ENCODE measurements around the gene NFE2L2.
A peak's percentile ranks its signal among the peaks of the same experiment; 100 is the strongest.
"Not testable (repeated sequence)": the region's sequence is repeated elsewhere in the genome, so short reads cannot be mapped to it uniquely, and the experiment has no call there.

Gene NFE2L2

GRCh38 chr2:177211169-177211568 lies 53.4 kb downstream of the NFE2L2 start:
- no peaks in the 10 kb centered on the region for H3K27me3 ChIP-seq
- no peak for DNase-seq
- peaks cover 25% of the 10 kb centered on the region for H3K36me3 ChIP-seq
- TF ChIP-seq, protein P1, sequence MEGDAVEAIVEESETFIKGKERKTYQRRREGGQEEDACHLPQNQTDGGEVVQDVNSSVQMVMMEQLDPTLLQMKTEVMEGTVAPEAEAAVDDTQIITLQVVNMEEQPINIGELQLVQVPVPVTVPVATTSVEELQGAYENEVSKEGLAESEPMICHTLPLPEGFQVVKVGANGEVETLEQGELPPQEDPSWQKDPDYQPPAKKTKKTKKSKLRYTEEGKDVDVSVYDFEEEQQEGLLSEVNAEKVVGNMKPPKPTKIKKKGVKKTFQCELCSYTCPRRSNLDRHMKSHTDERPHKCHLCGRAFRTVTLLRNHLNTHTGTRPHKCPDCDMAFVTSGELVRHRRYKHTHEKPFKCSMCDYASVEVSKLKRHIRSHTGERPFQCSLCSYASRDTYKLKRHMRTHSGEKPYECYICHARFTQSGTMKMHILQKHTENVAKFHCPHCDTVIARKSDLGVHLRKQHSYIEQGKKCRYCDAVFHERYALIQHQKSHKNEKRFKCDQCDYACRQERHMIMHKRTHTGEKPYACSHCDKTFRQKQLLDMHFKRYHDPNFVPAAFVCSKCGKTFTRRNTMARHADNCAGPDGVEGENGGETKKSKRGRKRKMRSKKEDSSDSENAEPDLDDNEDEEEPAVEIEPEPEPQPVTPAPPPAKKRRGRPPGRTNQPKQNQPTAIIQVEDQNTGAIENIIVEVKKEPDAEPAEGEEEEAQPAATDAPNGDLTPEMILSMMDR (IDR thresholded peaks at IDR 0.05; ENCODE audit: low read depth, low read length) = no peak
- peak overlapping the region; percentile 69 for H3K4me3 ChIP-seq (ENCODE audit: low read depth, low read length)
- H3K4me1 ChIP-seq = no peaks in the 10 kb centered on the region
- no peaks in the 10 kb centered on the region for H3K9me3 ChIP-seq

DNA sequence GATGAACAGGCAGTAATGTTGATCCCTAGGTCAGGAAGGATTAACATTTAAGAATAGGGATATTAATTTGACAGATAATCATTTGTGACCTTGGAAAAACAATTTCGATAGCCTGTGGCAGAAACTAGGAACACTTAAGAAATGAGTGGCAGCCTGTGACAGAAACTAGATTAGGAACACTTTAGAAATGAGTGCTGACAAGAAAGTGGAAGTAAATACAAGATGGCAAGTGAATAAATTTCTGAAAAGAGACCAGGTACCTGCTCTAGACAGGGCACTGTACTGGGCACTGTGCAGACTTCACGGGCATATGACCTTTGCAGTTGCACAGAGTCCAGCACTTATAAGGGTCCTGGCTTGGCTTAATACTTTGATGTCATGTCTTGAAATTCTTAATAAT lies 57.4 kb downstream of the NFE2L2 start:
- Histone ChIP-seq H3K9me3 (no peaks in the 10 kb centered on the region), H3K4me1 (no peaks in the 10 kb centered on the region), H3K4me3 (ENCODE audit: low read depth, low read length) (no peak overlapping the region), H3K36me3 (no peaks in the 10 kb centered on the region), H3K27me3 (no peaks in the 10 kb centered on the region)
- DNase-seq = no peak
- TF ChIP-seq, protein P1 (IDR thresholded peaks at IDR 0.05; ENCODE audit: low read depth, low read length) = no peak

DNA sequence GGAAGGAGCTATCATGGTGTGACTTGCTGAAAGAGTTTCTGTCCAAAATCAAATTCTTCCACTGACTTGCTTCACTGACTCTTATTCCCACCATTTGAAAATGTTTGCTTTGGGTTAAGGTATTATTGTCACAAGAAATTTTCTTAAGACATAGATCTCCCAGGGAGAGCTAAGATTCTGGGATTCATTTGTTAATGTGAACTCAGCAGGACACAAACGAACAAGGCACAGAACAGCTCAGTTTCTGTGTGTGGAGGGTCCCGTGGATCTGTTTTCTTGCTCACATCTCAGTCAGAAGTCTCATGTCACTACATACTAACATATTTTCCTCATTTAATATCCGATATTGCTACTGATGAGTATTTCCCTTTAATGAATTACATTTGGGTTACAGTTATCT lies 60.1 kb downstream of the NFE2L2 start:
- TF ChIP-seq, protein P1 (IDR thresholded peaks at IDR 0.05; ENCODE audit: low read depth, low read length) = no peak
- Histone ChIP-seq H3K4me3 (ENCODE audit: low read depth, low read length) (no peak overlapping the region), H3K27me3 (no peaks in the 10 kb centered on the region), H3K9me3 (no peaks in the 10 kb centered on the region), H3K4me1 (no peaks in the 10 kb centered on the region), H3K36me3 (no peaks in the 10 kb centered on the region)
- DNase-seq = no peak

DNA sequence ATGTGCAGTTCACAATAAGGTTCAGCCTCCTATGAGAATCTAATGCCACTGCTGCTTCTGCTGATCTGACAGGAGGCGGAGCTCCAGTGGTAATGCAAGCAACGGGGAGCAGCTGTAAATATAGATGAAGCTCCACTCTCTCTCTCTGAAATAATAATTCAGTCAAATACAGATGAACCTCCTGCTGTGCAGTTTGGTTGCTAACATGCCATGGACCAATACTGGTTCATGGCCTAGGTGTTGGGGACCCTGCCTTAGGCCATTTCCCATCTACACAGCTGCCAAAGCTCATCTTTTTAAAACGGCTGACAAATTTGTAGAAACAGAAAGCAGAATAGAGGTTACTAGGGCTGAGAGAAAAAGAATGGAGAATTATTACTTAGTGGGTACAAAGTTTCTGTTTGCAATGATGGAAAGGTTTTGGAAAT lies 62.6 kb downstream of the NFE2L2 start:
- no peaks in the 10 kb centered on the region for H3K27me3 ChIP-seq
- H3K4me3 ChIP-seq (ENCODE audit: low read depth, low read length) = no peak overlapping the region
- TF ChIP-seq, protein P1 (IDR thresholded peaks at IDR 0.05; ENCODE audit: low read depth, low read length) = no peak
- H3K9me3 ChIP-seq = no peaks in the 10 kb centered on the region
- DNase-seq = no peak
- H3K4me1 ChIP-seq = no peaks in the 10 kb centered on the region
- H3K36me3 ChIP-seq = no peaks in the 10 kb centered on the region

- not testable (repeated sequence) for H3K36me3 ChIP-seq; H3K4me1 ChIP-seq; DNase-seq; H3K27me3 ChIP-seq; H3K4me3 ChIP-seq (ENCODE audit: low read depth, low read length); H3K9me3 ChIP-seq
Observed at GRCh38 chr2:177200419-177200818, 64.1 kb downstream of the NFE2L2 start.

DNA sequence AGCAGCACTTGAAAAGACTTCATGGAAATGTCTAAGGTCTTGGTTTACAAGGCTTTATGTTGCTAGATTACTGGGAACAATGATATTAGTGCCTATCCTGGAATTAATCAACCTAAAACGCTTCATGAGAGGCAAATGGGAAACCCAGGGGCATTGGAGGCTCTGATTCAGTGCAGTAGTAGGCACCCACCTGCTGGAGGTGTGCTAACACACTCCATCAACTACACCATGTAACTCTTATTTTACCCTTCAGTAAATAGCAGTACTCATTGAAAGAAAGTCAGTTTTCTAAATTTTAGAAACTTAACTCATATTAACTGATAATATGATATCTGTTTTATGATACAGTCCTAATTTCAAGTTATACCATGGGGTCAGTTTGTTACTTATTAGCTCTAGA lies 69.3 kb downstream of the NFE2L2 start:
- DNase-seq = no peak
- Histone ChIP-seq H3K4me1 (no peaks in the 10 kb centered on the region), H3K4me3 (ENCODE audit: low read depth, low read length) (no peak overlapping the region), H3K36me3 (no peaks in the 10 kb centered on the region), H3K9me3 (no peaks in the 10 kb centered on the region), H3K27me3 (no peaks in the 10 kb centered on the region)
- TF ChIP-seq, protein P1 (IDR thresholded peaks at IDR 0.05; ENCODE audit: low read depth, low read length) = no peak

GRCh38 chr2:177193240-177193639 lies 71.3 kb downstream of the NFE2L2 start:
- no peaks in the 10 kb centered on the region for H3K4me1 ChIP-seq
- H3K4me3 ChIP-seq (ENCODE audit: low read depth, low read length) = no peak overlapping the region
- DNase-seq = no peak
- TF ChIP-seq, protein P1 (IDR thresholded peaks at IDR 0.05; ENCODE audit: low read depth, low read length) = no peak
- no peaks in the 10 kb centered on the region for H3K27me3 ChIP-seq
- no peaks in the 10 kb centered on the region for H3K9me3 ChIP-seq
- H3K36me3 ChIP-seq = no peaks in the 10 kb centered on the region
